Stimulated activated CD4-positive, alpha-beta T cell treated with anti-CD3 and anti-CD28 coated beads, TNF-alpha, amount 100 ng/mL, for 24 hours (primary cell): ENCODE measurements around the gene SPAG7.

Experiments
- DNase-seq, 3 experiments: peaks; one replicate each; pipeline ENCODE4 v3.0.0-alpha.2; 2020; ENCODE audit warnings: low read depth in 3 of 3

SPAG7 gene

DNA sequence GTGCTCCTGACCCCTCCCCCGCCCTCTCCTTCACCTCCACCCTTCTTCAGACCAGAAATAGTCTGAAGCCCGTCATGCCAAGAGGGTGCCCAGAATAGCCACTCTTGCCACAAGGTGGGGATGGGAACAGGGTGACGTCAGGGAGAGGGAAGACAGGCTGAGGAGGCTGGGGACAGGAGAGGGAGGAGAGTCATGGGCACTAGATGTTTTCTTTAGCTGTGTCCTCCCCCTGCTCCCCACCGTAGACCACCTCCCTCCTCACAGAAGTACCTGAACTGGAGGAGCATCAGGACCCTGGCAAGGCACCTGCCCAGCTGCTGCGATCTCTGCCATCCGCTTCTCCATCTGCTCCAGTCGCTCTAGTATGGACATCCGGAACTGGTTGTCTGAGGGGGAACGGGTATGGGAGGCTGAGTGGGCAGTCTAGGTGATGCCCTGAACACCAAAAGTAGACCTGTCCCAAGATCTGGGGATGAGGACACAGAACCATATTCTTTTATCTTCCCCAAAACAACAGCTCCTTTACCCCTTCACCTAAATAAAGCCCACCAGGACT lies 6.6 kb upstream of the SPAG7 start:
- no peak for DNase-seq

GRCh38 chr17:4973256-4974114 lies 5.9 kb upstream of the SPAG7 start:
- no peak for DNase-seq

DNA sequence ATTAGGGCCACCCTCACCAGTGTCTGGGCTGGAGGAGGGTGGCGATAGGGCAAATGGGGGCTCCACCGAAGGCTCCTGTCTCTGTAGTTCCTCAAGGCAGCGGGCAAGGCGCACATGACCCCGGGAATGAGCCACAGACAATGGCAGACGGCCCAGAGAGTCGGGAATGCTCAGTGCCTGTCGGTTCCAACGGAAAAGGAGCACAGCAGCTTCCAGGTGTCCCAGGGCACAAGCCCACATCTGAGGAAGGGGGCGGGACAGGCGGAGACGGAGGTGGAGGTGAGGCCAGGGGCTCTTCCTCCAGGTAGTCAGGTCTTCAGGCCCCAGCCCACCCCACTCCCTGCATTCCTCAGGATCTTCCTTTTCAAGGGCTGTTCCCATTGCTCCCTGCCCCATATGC lies 5.1 kb upstream of the SPAG7 start:
- no peak for DNase-seq

- no peak for DNase-seq
Observed at GRCh38 chr17:4972322-4972721, 4.7 kb upstream of the SPAG7 start.

GRCh38 chr17:4971826-4972225 lies 4.2 kb upstream of the SPAG7 start:
- DNase-seq: no peak

GRCh38 chr17:4970273-4970672 lies 2.7 kb upstream of the SPAG7 start:
- no peak for DNase-seq

GRCh38 chr17:4969551-4970173 lies 2.0 kb upstream of the SPAG7 start:
- DNase-seq: peak in 1 of 3 experiments; percentile 40

- peak in 1 of 3 experiments; percentile 42 for DNase-seq
Observed at GRCh38 chr17:4969047-4969550, 1.5 kb upstream of the SPAG7 start.

DNA sequence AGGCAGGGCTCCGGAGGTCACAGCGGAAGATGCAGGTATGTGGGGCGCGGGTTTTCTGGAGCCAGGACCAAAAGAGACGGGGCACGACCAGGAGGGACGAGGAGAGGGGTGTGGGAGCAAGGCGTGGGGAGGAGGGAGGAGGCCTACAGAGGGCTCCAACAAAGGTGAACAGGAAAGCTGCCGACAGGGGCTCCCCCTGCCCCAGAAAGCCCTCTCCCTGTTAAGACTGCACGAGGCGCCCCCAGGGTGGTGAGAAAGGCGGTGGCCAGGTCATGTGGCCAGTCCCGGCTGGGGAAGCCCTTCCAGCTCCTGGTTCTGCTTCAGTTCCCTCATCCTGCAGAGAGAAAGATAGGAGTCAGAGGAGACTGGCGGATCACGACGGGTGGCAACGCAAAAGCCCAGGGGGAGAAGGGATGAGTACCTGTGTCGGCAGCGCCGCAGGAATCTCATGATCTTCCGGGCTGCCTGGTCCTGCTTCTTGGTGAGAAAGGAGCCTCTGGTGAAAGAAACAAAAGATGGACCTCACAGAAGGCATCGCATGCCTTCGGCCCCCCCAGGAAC lies 949 bp upstream of the SPAG7 start:
- peak in 1 of 3 experiments; percentile 35 for DNase-seq

DNA sequence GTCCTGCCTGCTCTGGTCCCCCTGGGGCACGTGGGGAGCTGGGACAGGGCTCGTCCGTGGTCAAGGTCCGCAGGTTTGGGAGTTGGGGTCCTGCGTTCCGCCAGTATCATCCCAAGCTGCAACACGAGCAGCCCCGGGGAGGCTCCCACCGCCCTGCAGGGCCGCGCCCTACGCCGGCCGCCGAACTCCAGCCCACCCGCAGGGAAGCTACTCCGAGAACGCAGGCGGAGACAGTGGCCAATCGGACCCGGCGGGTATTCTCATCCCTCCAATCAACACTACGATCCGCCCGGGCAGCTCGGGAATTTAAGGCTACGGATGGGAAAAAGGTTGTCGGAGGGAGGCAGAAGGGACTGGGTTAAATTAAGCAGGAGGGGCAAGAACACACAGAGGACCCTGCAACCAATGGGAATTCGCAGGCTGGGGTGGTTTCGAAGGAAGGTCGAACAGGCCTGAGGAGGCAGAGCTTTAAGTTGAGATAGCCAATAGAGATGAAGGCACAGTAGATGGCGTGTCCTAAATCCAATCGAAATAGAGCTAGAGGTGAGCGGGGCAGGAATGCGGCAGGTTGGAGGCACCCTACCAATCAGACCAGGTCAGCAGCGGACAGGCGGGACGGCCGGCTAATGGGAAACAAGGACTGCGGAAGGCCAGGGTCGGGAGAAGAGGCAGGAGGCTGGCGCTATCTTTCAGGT lies 626 bp downstream of the SPAG7 start:
- DNase-seq: peak; percentile 85 to 95 (median 92)

DNA sequence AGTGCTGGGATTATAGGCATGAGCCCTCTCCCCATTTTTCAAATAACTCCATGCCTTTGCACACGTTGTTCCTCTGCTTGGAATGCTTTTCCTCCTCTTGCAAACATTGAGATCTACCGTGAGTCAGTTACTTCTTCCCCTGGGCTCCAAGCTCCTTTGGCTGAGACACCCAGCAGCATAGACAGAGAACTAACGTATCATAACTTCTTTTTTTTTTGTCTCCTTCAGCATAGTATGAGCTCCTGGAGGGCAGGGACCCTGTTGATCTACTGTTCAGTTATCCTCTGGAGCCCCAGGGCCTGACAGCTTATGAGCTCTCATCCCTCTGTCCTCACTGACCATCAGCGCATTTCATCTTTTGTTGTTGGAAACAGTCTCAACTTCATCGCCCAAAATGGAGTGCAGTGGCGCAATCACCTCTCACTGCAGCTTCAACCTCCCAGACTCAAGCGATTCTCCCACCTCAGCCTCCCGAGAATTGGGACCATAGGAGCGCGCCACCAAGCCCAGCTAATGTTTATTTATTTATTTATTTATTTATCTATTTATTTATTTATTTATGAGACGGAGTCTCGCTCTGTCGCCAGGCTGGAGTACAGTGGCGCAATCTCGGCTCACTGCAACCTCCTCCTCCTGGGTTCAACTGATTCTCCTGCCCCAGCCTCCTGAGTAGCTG lies 2.2 kb downstream of the SPAG7 start:
- no peak for DNase-seq

GRCh38 chr17:4960279-4960922 lies 7.2 kb downstream of the SPAG7 start:
- no peak for DNase-seq

GRCh38 chr17:4959261-4959965 lies 8.2 kb downstream of the SPAG7 start:
- no peak for DNase-seq

DNA sequence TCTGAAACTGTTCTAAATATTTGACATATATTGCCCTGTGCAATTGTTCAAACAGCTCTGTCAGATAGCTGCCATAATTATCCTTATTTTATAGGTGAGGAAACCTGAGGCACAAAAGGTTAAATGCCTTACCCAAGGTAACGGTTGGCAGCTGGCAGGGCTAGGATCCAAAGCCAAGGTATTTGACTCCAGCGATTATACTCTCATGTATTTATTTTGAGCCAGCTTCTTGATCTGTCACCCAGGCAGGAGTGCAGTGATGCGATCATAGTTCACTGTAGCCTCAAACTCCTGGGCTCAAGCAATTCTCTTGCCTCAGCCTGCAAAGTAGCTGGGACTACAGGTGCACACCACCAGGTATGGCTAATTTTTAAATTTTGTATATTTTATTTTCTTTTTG lies 9.5 kb downstream of the SPAG7 start:
- DNase-seq: no peak

GRCh38 chr17:4956493-4957061 lies 11.0 kb downstream of the SPAG7 start:
- peak in 1 of 3 experiments; percentile 59 for DNase-seq

DNA sequence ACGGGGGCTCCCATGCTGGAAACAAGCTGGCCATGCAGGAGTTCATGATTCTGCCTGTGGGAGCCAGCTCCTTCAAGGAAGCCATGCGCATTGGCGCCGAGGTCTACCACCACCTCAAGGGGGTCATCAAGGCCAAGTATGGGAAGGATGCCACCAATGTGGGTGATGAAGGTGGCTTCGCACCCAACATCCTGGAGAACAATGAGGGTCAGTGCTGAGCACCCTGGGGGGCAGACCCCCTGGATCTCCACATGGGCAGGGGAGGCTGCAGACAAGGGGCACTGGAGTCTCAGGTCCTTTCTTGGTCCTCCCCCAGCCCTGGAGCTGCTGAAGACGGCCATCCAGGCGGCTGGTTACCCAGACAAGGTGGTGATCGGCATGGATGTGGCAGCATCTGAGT lies 12.5 kb downstream of the SPAG7 start:
- no peak for DNase-seq

DNA sequence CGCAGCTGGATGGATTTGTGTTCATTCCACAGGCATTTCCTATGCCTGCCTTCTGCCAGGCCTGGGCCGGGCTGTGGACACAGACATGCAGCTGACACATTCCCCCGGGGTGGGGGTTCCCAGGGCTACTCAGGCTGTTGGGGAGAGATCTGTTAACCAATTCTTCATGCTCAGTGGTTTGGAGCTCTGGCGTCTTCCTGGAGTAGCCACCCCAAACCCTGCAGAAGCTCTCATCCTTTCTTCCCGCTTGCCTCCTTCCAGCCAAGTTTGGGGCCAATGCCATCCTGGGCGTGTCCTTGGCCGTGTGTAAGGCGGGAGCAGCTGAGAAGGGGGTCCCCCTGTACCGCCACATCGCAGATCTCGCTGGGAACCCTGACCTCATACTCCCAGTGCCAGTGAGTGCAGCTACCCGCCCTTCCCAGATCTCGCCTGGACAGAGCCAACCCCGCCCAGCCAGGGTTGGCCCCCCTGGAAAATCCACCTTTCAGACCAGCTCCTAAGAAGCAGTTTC lies 14.1 kb downstream of the SPAG7 start:
- DNase-seq: no peak

GRCh38 chr17:4951486-4951885 lies 16.1 kb downstream of the SPAG7 start:
- DNase-seq: no peak

GRCh38 chr17:4950746-4951204 lies 16.8 kb downstream of the SPAG7 start, which contains the start of gene ENO3:
ENO3 (plus strand) TSS chr17:4951119; CDS start chr17:4951830, 711 bp downstream.
- DNase-seq: no peak
